ENCODE results near the gene DUOX1. TPM values are rescaled to one million over a fixed set of nuclear protein-coding genes. Genes with fewer than 3 reads are reported as not detected.

The DUOX1 gene
- total and polyA plus RNA-seq, 2 of the 13 experiments (the other 11 are each of a cell fraction or from before 2014, with no cell fraction given), result 0.03 TPM; not detected in 1

- Histone ChIP-seq H3K9me3 (ENCODE audit: low read length) (no peaks in the 10 kb centered on the region), H3K36me3 (replicated peaks in 1 of 2; ENCODE audit: control insufficient read depth in 1 of 2, insufficient read depth in 2 of 2, low read length in 2 of 2) (no peaks in the 10 kb centered on the region), H3K79me2 (ENCODE audit: insufficient read depth, low read length) (no peaks in the 10 kb centered on the region), H3K27ac (ENCODE audit: extremely low read length, insufficient read depth, low read length) (peak overlapping the region; percentile 94), H3K4me1 (ENCODE audit: insufficient read depth, low read length) (peaks cover 39% of the 10 kb centered on the region), H2AFZ (ENCODE audit: low read length) (peak overlapping the region; percentile 93), H3K4me2 (ENCODE audit: low read depth, low read length) (peak overlapping the region; percentile 97), H3K9ac (ENCODE audit: insufficient read depth, low read depth, low read length) (peak overlapping the region; percentile 88), H3K4me3 (replicated peaks in 1 of 3; ENCODE audit: insufficient read depth in 1 of 3, low read depth in 2 of 3, low read length in 3 of 3) (peak overlapping the region; percentile 68 to 88 (median 83)), H4K20me1 (ENCODE audit: insufficient read depth, low read length) (no peaks in the 10 kb centered on the region), H3K27me3 (ENCODE audit: control insufficient read depth in 1 of 2, insufficient read depth in 2 of 2, low read length in 2 of 2) (peaks cover 0 to 4% of the 10 kb centered on the region in 2 experiments; a peak in 2 of 5 replicates)
- peak; percentile 15 for DNase-seq (ENCODE audit: low spot score)
- POLR2A ChIA-PET, result interaction anchor here (0.9 to 5.4 kb wide), 6 partner anchors 12 to 203 kb away, joined by 3 to 42 read pairs (median 18); partner anchors contain the start of gene SHF
- ATAC-seq, result peak; percentile 5
- BruUV-seq (replicated peaks), result no TSS peak
- CTCF ChIA-PET (ENCODE audit: low intra/inter-chr PET ratio, low total read pairs), result no interaction called here
- no peak for FAIRE-seq
- WGBS (ENCODE audit: low lambda C conversion rate), result 2% methylated on average over 25 of the region's 25 CpGs
- intact Hi-C loops (cut with micrococcal nuclease; ENCODE audit: unreplicated experiment) (no loop called here), in situ Hi-C loops (cut with HindIII; ENCODE audit: extremely low pct_ligation_motif_present, low pct_unique_long_range_greater_than_20kb) (no loop called here)
- no peak for TF ChIP-seq ZNF792 (CRISPR knock-in tag; IDR thresholded peaks at IDR 0.05)
- no peak for TF ChIP-seq ZNF382 (CRISPR knock-in tag; IDR thresholded peaks at IDR 0.05; ENCODE audit: borderline replicate concordance)
- TF ChIP-seq ZMYM3 (CRISPR knock-in tag; IDR thresholded peaks at IDR 0.05), result no peak
- TF ChIP-seq ZFP82 (CRISPR knock-in tag; IDR thresholded peaks at IDR 0.05; ENCODE audit: borderline replicate concordance), result no peak
- no peak for TF ChIP-seq MTF2 (CRISPR knock-in tag; IDR thresholded peaks at IDR 0.05; ENCODE audit: borderline replicate concordance)
- TF ChIP-seq KDM5B (CRISPR knock-in tag; IDR thresholded peaks at IDR 0.05; ENCODE audit: borderline replicate concordance), result peak; percentile 45; the same call in 1 of the 2 replicates
- no peak for TF ChIP-seq ZNF543 (CRISPR knock-in tag; IDR thresholded peaks at IDR 0.05)
- TF ChIP-seq HES4 (CRISPR knock-in tag; IDR thresholded peaks at IDR 0.05; ENCODE audit: borderline replicate concordance), result no peak
- TF ChIP-seq, protein P1, sequence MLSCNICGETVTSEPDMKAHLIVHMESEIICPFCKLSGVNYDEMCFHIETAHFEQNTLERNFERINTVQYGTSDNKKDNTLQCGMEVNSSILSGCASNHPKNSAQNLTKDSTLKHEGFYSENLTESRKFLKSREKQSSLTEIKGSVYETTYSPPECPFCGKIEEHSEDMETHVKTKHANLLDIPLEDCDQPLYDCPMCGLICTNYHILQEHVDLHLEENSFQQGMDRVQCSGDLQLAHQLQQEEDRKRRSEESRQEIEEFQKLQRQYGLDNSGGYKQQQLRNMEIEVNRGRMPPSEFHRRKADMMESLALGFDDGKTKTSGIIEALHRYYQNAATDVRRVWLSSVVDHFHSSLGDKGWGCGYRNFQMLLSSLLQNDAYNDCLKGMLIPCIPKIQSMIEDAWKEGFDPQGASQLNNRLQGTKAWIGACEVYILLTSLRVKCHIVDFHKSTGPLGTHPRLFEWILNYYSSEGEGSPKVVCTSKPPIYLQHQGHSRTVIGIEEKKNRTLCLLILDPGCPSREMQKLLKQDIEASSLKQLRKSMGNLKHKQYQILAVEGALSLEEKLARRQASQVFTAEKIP (CRISPR knock-in tag; IDR thresholded peaks at IDR 0.05; ENCODE audit: borderline replicate concordance), result no peak
- TF ChIP-seq GTF3A (CRISPR knock-in tag; conservative IDR thresholded peaks at IDR 0.05), result 0 out of 2 replicates have a peak, but pooled peaks have one; percentile 4
- 0 out of 4 replicates have a peak, but pooled peaks of 1 of the 2 experiments have one; percentile 20 for TF ChIP-seq HMGXB4 (CRISPR knock-in tag; IDR thresholded peaks at IDR 0.05; ENCODE audit: borderline replicate concordance in 1 of 2, low read depth in 1 of 2)
- no peak for TF ChIP-seq CREBL2 (CRISPR knock-in tag; IDR thresholded peaks at IDR 0.05; ENCODE audit: borderline replicate concordance)
- no peak for TF ChIP-seq MLLT10 (CRISPR knock-in tag; IDR thresholded peaks at IDR 0.05)
- no peak for TF ChIP-seq MAF1 (CRISPR knock-in tag; IDR thresholded peaks at IDR 0.05; ENCODE audit: borderline replicate concordance)
- TF ChIP-seq ZNF280D (CRISPR knock-in tag; IDR thresholded peaks at IDR 0.05), result no peak
- no peak for TF ChIP-seq ZNF616 (CRISPR knock-in tag; IDR thresholded peaks at IDR 0.05; ENCODE audit: low read depth)
- TF ChIP-seq ZNF841 (CRISPR knock-in tag; IDR thresholded peaks at IDR 0.05; ENCODE audit: borderline replicate concordance), result no peak
These were observed 69.5 kb downstream of the DUOX1 start for GRCh38 chr15:45199136-45199810.
